ENCODE measurements around the gene TCN2. TPM values are rescaled to one million over a fixed set of nuclear protein-coding genes. Genes with fewer than 3 reads are reported as not detected.
"Not testable (repeated sequence)": the region's sequence is repeated elsewhere in the genome, so short reads cannot be mapped to it uniquely, and the experiment has no call there.

TCN2 gene
- total RNA-seq (ENCODE audit: insufficient read depth, low replicate concordance) = 3.1 TPM

- DNase-seq (ENCODE audit: low spot score) = peak; percentile 79
These were observed at the start of gene TCN2 for GRCh38 chr22:30606455-30607299. TSS of gene TCN2 (plus strand) at chr22:30607174. CDS start at chr22:30607332, 158 bp downstream.

- no peak for DNase-seq (ENCODE audit: low spot score)
These were observed 49.7 kb upstream of the TCN2 start for GRCh38 chr22:30557243-30557642.

DNA sequence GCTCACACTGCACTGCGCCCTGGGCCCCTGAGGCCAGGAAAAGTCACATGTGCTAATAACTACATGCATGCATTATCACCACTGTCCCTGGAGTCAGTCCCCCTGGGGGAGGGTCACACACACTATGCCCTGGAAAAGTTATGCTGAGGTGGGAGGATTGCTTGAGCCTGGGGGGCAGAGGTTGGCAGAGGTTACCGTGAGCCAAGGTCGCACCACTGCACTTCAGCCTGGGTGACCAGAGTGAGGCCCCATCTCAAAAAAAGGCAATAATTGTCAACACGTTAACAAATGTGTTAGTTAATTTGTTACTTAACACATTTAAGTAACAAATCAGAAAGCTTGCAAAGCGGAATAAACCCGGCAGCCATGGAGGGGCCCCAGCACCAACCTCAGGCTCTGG, 47.1 kb upstream of the TCN2 start:
- no peak for DNase-seq (ENCODE audit: low spot score)

GRCh38 chr22:30560643-30561202, 46.3 kb upstream of the TCN2 start:
- DNase-seq (ENCODE audit: low spot score) = not testable (repeated sequence)

GRCh38 chr22:30561402-30562189, 45.4 kb upstream of the TCN2 start:
- DNase-seq (ENCODE audit: low spot score) = no peak

DNA sequence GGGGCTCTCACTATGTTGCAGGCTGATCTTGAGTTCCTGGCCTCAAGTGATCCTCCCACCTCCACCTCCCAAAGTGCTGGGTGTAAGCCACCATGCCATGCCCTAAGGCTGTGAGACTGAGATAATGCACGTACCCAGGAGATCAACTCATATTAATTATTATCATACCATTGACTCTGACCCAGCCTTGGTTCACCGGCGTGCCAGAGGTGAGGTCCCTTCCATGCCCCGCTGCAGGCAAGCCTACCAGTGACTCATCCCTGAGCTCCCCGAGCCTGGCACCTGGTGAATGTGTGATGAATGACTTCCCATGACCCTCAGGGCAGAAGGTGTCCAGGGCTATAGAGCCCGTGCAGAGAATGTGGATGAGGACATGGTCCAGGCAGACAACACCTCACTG, 44.6 kb upstream of the TCN2 start:
- no peak for DNase-seq (ENCODE audit: low spot score)

GRCh38 chr22:30564045-30564760, 42.8 kb upstream of the TCN2 start:
- no peak for DNase-seq (ENCODE audit: low spot score)

GRCh38 chr22:30564761-30565119, 42.2 kb upstream of the TCN2 start:
- DNase-seq (ENCODE audit: low spot score) = no peak

DNA sequence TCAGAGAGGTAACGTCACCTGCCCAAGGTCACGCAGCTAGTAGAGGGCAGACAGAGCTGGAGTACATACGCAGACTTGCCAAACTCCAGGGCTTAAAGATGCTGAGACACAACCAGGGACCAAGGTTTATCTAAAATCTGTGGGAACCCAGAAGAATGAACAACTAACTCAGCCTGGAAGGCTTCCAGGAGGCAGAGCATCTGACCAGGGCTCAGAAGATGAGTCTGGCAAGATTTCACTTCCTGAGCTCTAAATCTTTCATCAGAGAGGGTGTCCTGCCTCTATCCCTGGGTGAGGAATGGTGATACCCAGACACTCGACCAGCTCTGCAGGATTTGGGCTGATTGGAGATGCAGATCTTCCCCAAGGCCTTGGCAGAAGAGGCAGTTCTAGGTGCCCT, 41.6 kb upstream of the TCN2 start:
- DNase-seq (ENCODE audit: low spot score) = peak; percentile 18

- no peak for DNase-seq (ENCODE audit: low spot score)
These were observed 40.8 kb upstream of the TCN2 start for GRCh38 chr22:30566125-30566524.

DNA sequence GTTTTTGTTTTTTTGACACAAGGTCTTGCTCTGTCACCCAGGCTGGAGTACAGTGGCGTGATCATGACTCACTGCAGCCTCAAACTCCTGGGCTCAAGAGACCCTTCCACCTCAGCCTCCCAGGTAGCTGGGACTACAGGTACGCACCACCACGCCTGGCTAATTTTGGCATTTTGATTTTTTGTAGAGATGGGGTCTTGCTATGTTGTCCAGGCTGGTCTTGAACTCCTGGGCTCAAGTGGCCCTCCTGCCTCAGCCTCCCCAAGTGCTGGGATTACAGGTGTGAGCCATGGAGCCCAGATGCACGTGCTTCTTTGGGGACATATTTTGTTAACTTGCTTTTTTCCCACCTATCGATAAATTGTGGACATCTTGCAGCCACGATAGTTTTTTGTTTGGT, 39.7 kb upstream of the TCN2 start:
- not testable (repeated sequence) for DNase-seq (ENCODE audit: low spot score)

- no peak for DNase-seq (ENCODE audit: low spot score)
These were observed 38.7 kb upstream of the TCN2 start for GRCh38 chr22:30568137-30568805.

- no peak for DNase-seq (ENCODE audit: low spot score)
These were observed 37.2 kb upstream of the TCN2 start for GRCh38 chr22:30569674-30570202.

GRCh38 chr22:30572210-30572609, 34.8 kb upstream of the TCN2 start:
- DNase-seq (ENCODE audit: low spot score) = no peak

- no peak for DNase-seq (ENCODE audit: low spot score)
These were observed 34.0 kb upstream of the TCN2 start for GRCh38 chr22:30572840-30573593.

DNA sequence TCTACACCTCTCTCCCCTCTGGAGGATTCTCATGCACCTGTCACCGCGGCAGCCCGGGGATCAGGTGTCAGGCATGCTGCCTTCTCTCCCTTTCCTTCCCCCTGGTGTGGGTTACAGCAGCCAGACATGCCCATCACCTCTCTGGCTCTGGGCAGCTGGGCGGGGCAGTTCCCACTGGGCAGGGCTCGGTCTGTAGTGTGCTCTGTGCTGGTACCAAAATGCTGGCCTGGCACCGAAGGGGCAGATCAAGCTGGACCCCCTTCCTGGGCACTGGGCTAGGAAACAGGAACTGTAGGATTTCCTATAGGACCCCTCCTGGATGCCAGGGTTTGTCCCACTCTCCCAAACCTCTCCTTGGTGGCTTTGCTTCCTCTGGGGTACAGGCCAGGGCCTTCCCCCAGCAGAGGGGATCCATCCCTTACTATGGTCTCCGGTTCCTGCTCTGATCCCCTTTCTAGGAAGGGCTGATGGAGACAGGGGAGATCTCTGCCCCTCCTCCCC, 33.3 kb upstream of the TCN2 start:
- no peak for DNase-seq (ENCODE audit: low spot score)

DNA sequence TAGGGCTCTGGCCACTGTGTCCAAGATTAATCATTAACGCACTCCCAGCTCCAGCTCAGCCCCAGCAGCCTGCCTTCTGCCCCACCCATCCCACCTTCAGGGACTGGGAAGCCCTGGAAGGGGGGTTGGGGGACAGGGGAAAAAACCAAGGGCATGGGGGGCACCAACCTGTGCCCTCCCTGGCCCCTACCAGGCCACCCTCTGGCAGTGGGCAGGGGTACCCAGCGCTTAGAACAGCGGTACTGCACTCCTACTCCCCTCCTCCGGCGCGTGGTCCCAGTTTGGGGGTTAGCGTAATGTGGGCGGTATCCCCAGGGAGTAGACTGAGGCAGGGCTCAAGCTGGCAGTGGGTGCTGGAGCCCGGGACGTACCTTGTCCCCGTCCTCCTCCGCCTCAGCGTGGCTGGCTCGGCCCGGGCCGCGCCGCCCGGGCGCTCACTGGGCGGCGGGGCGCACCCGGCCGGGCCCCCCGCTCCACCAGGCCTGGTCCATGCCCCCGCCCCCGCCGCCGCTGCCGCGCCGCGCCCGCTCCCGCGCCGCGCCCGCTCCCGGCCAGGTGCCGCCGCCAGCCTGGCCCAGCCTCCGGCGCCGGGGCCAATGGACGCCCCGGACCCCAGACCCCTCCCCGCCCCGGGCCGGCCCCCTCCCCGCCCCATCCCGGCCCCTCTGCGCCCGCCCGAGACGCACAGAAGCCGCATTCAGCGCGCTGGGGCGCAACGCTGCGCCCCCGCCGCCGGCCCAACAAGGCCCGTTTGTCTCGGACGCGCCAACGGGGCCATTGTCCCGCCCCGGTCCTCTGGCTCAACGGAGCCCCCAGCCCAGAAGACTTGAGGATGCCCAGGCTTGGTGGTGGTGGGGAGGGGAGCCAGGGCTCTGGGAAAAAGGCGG, 32.6 kb upstream of the TCN2 start, which contains the start of gene GAL3ST1:
TSS of gene GAL3ST1 (minus strand) at position 571 of the 887 bp plus-strand sequence. CDS start 17,273 bp downstream, outside the sequence.
- DNase-seq (ENCODE audit: low spot score) = no peak

DNA sequence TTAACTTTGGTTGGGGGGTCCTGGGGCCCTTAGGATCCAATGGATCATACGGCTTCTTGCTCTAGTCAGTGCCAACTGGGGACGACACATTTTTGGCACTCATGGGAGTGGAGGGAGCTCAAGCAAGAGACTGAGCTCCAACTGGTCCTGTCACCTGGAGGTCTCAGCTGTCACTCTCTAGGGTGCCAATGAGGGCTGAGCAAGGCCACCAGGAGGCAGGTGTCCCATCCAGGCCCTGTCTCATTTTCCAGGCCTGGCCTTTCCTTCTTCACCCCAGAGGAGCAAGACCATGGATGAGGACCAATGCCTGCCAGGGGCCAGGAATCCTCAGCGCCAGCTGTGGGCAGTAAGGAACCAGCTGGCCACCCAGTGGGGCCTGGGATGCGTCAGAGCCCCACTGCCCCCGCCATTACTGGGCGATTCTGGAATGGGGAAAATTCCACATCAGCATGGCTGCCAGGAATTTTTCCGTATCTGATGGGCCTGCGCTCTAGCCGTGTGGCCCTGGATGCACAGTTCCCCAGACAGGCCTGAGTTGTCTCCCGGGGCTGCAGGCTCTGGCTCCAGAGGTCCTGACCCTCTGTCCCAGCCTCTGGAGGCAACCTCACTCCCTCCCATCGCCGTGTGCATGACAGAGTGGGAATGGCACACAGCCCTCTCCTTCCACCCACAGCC, 31.8 kb upstream of the TCN2 start:
- peak; percentile 19 for DNase-seq (ENCODE audit: low spot score)
